GM12878 (cell line): ENCODE measurements around the gene GALNT6. TPM values are rescaled to one million over a fixed set of nuclear protein-coding genes. Genes with fewer than 3 reads are reported as not detected.

Experiments
- ATAC-seq: fragments of 200-7000 bp; cut with Tn5 transposase; 3 replicates; pipeline ENCODE4 v1.9.1; 2020; ENCODE audit warnings: mild to moderate bottlenecking, moderate library complexity
- BruUV-seq: library from RNA; stranded (reverse); fragments of 400-500 nt; replicated peaks from 2 replicates; lab custom pipeline; 2021; lab: Mats Ljungman, UMichigan
- CTCF ChIA-PET: fragments of 300-600 bp; sonication (Branson Sonifier 250); formaldehyde crosslinking; extraction: SDS; loops from one replicate; lab custom pipeline; 2021; ENCODE audit warnings: inconsistent platforms; lab: Yijun Ruan, JAX
- POLR2A ChIA-PET: fragments of 350-600 bp; formaldehyde crosslinking; extraction: SDS; loops from one replicate; lab custom pipeline; 2021; ENCODE audit warnings: inconsistent platforms; lab: Charles Lee
- RAD21 ChIA-PET: fragments of 300-600 bp; sonication (Branson Sonifier 250); formaldehyde crosslinking; loops from one replicate; lab custom pipeline; 2023; ENCODE audit warnings: antibody characterized with exemption; ENCODE audit not compliant: unreplicated experiment; lab: Charles Lee
- SMC1A ChIA-PET: fragments of 300-600 bp; sonication (Branson Sonifier 250); formaldehyde crosslinking; loops from one replicate; lab custom pipeline; 2023; ENCODE audit not compliant: unreplicated experiment, uncharacterized antibody; lab: Charles Lee
- DNase-seq: peaks from one replicate; pipeline ENCODE4 v3.0.0-alpha.2; 2011; ENCODE audit warnings: low read depth, low spot score
- FAIRE-seq: peaks from 3 replicates; lab custom pipeline; 2011; peaks lifted over from hg19 to GRCh38; lab: Jason Lieb, UNC
- H2AFZ ChIP-seq: 2 replicates; pipeline ENCODE4 v1.6.0; 2011; ENCODE audit warnings: low read depth, low read length, control low read depth; ENCODE audit not compliant: control insufficient read depth
- H3K27ac ChIP-seq: 2 replicates; pipeline ENCODE4 v1.5.1; 2011; ENCODE audit warnings: control low read depth; ENCODE audit not compliant: control insufficient read depth, insufficient read depth
- H3K27me3 ChIP-seq, 2 experiments: replicated peaks in 1 of 2; 2 replicates each; pipeline versions ENCODE4 v1.6.0 to v1.6.1; 2011; ENCODE audit warnings: low read length in 1 of 2; ENCODE audit not compliant: control insufficient read depth in 2 of 2, insufficient read depth in 2 of 2
- H3K36me3 ChIP-seq, 2 experiments: 2 replicates each; pipeline ENCODE4 v1.5.1; 2011; ENCODE audit warnings: low read length in 1 of 2; ENCODE audit not compliant: control insufficient read depth in 2 of 2, insufficient read depth in 2 of 2
- H3K4me1 ChIP-seq: 2 replicates; pipeline ENCODE4 v1.6.1; 2011; ENCODE audit warnings: mild to moderate bottlenecking, low read length, moderate library complexity, mixed read lengths; ENCODE audit not compliant: control insufficient read depth, insufficient read depth
- H3K4me2 ChIP-seq: 2 replicates; pipeline ENCODE4 v1.6.0; 2011; ENCODE audit warnings: control low read depth; ENCODE audit not compliant: control insufficient read depth, insufficient read depth
- H3K4me3 ChIP-seq: fragments of 200-600 bp; sonication (generic); 2 replicates; pipeline ENCODE4 v1.5.1; 2016
- H3K79me2 ChIP-seq: 2 replicates; pipeline ENCODE4 v1.6.0; 2011; ENCODE audit warnings: low read length; ENCODE audit not compliant: control insufficient read depth, insufficient read depth
- H3K9ac ChIP-seq: 2 replicates; pipeline ENCODE4 v1.8.0; 2011; ENCODE audit warnings: low read length, control low read depth, mixed read lengths; ENCODE audit not compliant: control insufficient read depth, insufficient read depth
- H3K9me3 ChIP-seq: replicated peaks from 3 replicates; pipeline ENCODE4 v1.5.1; 2011; ENCODE audit warnings: mild to moderate bottlenecking, low read length; ENCODE audit not compliant: control insufficient read depth, insufficient read depth
- H4K20me1 ChIP-seq: 2 replicates; pipeline ENCODE4 v1.6.0; 2011; ENCODE audit not compliant: control insufficient read depth, insufficient read depth
- BACH1 ChIP-seq: fragments of 450-650 bp; IDR thresholded peaks from 2 replicates; pipeline ENCODE4 v1.6.1; 2017; ENCODE audit warnings: mild to moderate bottlenecking, borderline replicate concordance
- BMI1 ChIP-seq: fragments of 450-650 bp; IDR thresholded peaks from 2 replicates; pipeline ENCODE4 v1.6.1; 2016; ENCODE audit warnings: mild to moderate bottlenecking, moderate library complexity, borderline replicate concordance
- CBFB ChIP-seq: IDR thresholded peaks from 2 replicates; pipeline ENCODE4 v1.6.1; 2016; ENCODE audit warnings: antibody characterized with exemption, low read depth
- CREM ChIP-seq: IDR thresholded peaks from 2 replicates; pipeline ENCODE4 v1.6.1; 2014; ENCODE audit warnings: antibody characterized with exemption, low read depth
- FOXM1 ChIP-seq: IDR thresholded peaks from 2 replicates; pipeline ENCODE4 v1.6.1; 2012; ENCODE audit warnings: low read depth, mild to moderate bottlenecking, inconsistent platforms, low read length, moderate library complexity
- MXI1 ChIP-seq: fragments of 150-350 bp; IDR thresholded peaks from 2 replicates; pipeline ENCODE4 v1.6.1; 2011; ENCODE audit warnings: low read depth, mild to moderate bottlenecking, inconsistent platforms, low read length, improper control_type of control experiment
- NBN ChIP-seq: fragments of 450-650 bp; IDR thresholded peaks from 2 replicates; pipeline ENCODE4 v1.6.1; 2016
- NR2C1 ChIP-seq: fragments of 450-650 bp; IDR thresholded peaks from 2 replicates; pipeline ENCODE4 v1.6.1; 2017; ENCODE audit warnings: antibody characterized with exemption, mild to moderate bottlenecking, moderate library complexity
- RBBP5 ChIP-seq: fragments of 200-600 bp; sonication (generic); conservative IDR thresholded peaks from 2 replicates; pipeline ENCODE4 v1.6.1; 2016
- SMAD5 ChIP-seq: IDR thresholded peaks from 2 replicates; pipeline ENCODE4 v1.6.1; 2016; ENCODE audit warnings: antibody characterized with exemption, low read depth
- TAF1 ChIP-seq: IDR thresholded peaks from 2 replicates; pipeline ENCODE4 v1.6.1; 2011; ENCODE audit warnings: mild to moderate bottlenecking, low read depth, low read length, borderline replicate concordance
- WGBS: methylation state at CpG from one replicate; pipeline ENCODE4 v1.1.6; 2016; ENCODE audit warnings: low lambda C conversion rate; ENCODE audit not compliant: insufficient replicate concordance, insufficient coverage; ENCODE audit errors: missing lambda C conversion rate; 5-methylcytosine and 5-hydroxymethylcytosine counted together
- in situ Hi-C: fragments of 300-500 bp; cut with MboI; formaldehyde crosslinking; loops from 9 replicates; pipeline ENCODE4 v1.14.3; 2018; ENCODE audit warnings: mixed read lengths
- intact Hi-C: fragments of 100-400 bp; cut with micrococcal nuclease; formaldehyde crosslinking; loops from one replicate; pipeline ENCODE4 v1.14.2; 2022; ENCODE audit not compliant: unreplicated experiment
- polyA plus RNA-seq, 11 experiments: library from polyadenylated mRNA; depleted of rRNA in 4 of 11; unstranded in 6 of 11; stranded (reverse) in 5 of 11; fragments of >200 nt; fragmentation: Nextera tagmentation in 4 of 11; fragmentation: Illumina TruSeq in 1 of 11; extraction: Ambion mirVana in 4 of 11; extraction: Trizol in 1 of 11; gene quantifications; 1 replicate in 1 of 11; 2 replicates in 10 of 11; pipeline versions ENCODE4 v1.2.1 to v1.2.3, GENCODE V29; 2011 to 2016; ENCODE audit warnings: inconsistent platforms in 2 of 11, missing spikeins in 2 of 11, low read depth in 1 of 11
- total RNA-seq, 4 experiments: library from RNA; depleted of rRNA in 3 of 4; stranded (reverse); fragments of >200 nt in 3 of 4; fragmentation: Illumina TruSeq in 1 of 4; extraction: Trizol in 1 of 4; gene quantifications; 2 replicates each; pipeline versions ENCODE4 v1.2.1 to v1.2.3, GENCODE V29; 2013 to 2021

Gene GALNT6
- total and polyA plus RNA-seq, 10 of the 15 experiments (the other 5 are each of a cell fraction or from before 2014, with no cell fraction given), result 6.6 to 40.4 (median 23.7) TPM

DNA sequence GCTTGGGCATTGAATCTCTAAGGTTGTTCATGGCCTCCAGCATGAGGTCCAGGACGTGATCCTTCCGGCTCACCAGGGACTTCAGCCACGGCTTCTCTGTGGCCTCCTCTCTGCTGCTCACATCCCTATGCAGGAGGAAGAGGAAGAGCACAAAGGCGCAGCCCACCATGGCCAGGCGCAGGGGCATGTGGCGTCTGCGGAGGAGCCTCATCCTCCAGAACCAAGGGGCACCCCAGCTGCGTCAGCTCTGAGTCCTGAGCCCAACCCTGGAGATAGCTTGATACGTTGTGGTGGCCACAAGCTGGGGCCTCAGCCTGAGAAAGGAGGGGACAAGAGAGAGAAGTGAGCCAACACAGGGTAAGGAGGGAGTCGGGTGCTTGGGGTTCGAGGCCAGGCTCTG lies 11.6 kb downstream of the GALNT6 start:
- DNase-seq (no peak), FAIRE-seq (no peak), ATAC-seq (no peak)
- Histone ChIP-seq H3K4me1 (peaks cover 20% of the 10 kb centered on the region), H3K9me3 (no peaks in the 10 kb centered on the region), H3K79me2 (no peaks in the 10 kb centered on the region), H4K20me1 (no peaks in the 10 kb centered on the region), H3K4me3 (no peak overlapping the region), H3K27ac (no peak overlapping the region), H3K27me3 (no peaks in the 10 kb centered on the region), H3K4me2 (no peak overlapping the region), H3K36me3 (peaks cover 5 to 18% of the 10 kb centered on the region in 2 experiments), H3K9ac (no peak overlapping the region), H2AFZ (no peak overlapping the region)
- intact Hi-C loops (no loop called here), in situ Hi-C loops (no loop called here)
- SMC1A ChIA-PET, result no interaction called here
- BruUV-seq, result no TSS peak
- 98% methylated on average over 11 of the region's 11 CpGs for WGBS
- POLR2A ChIA-PET, result no interaction called here
- TF ChIP-seq BMI1 (no peak), MXI1 (no peak), NR2C1 (no peak), FOXM1 (no peak), CREM (no peak), CBFB (no peak), TAF1 (no peak), NBN (no peak)
- CTCF ChIA-PET, result interaction anchor here (1.2 kb wide), 1 partner anchor 10 kb away, joined by 3 read pairs; no protein-coding TSS in a partner anchor
- RAD21 ChIA-PET, result no interaction called here

DNA sequence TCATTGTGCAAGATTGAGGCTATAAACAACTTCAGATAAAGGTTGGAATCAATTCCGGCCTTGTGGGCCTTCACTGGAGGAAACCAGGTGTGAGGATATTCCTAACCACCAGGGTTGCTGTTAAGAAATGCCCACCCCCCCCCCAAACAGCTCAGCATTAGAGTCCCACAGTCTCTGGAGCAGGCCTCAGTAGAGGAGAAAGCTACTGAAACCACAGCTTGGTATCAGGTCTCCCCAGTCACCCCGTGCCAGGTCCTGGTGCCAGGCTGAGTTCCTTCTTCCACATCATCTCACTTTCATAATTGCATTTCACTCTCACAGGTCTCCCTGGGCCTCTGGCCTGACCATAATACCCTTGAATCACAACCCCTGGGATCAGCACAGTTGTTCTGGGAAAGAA lies 12.5 kb downstream of the GALNT6 start:
- H3K27me3 ChIP-seq, result no peaks in the 10 kb centered on the region
- no peaks in the 10 kb centered on the region for H4K20me1 ChIP-seq
- 46% methylated on average over 2 of the region's 2 CpGs for WGBS
- H3K27ac ChIP-seq, result no peak overlapping the region
- TF ChIP-seq RBBP5 (no peak), BACH1 (no peak), SMAD5 (no peak)
- intact Hi-C loops, result no loop called here
- no peak for DNase-seq
- peaks cover 15% of the 10 kb centered on the region for H3K4me1 ChIP-seq
- no peak overlapping the region for H3K4me2 ChIP-seq
- no TSS peak for BruUV-seq
- H3K9me3 ChIP-seq, result no peaks in the 10 kb centered on the region
- POLR2A ChIA-PET, result no interaction called here
- RAD21 ChIA-PET, result no interaction called here
- peak; percentile 73 for ATAC-seq
- no peak overlapping the region for H3K4me3 ChIP-seq
- no peaks in the 10 kb centered on the region for H3K79me2 ChIP-seq
- no peak for FAIRE-seq
- H3K36me3 ChIP-seq, result peaks cover 7 to 23% of the 10 kb centered on the region in 2 experiments
- H3K9ac ChIP-seq, result no peak overlapping the region
- CTCF ChIA-PET, result interaction anchor here (1.2 kb wide), 1 partner anchor 9 kb away, joined by 3 read pairs; no protein-coding TSS in a partner anchor
- no peak overlapping the region for H2AFZ ChIP-seq
- SMC1A ChIA-PET, result no interaction called here
- in situ Hi-C loops, result no loop called here
